Stimulated activated CD8-positive, alpha-beta memory T cell treated with anti-CD3 and anti-CD28 coated beads, Interleukin-2, amount 100 ng/mL, for 1 hour (primary cell): ENCODE data around the gene ARID5B.
"Not testable (repeated sequence)": the region's sequence is repeated elsewhere in the genome, so short reads cannot be mapped to it uniquely, and the experiment has no call there.

Source experiments
- DNase-seq, 2 donors: peaks; one replicate each; pipeline ENCODE4 v3.0.0-alpha.2; 2020; ENCODE audit warnings: low read depth in 2 of 2

ARID5B gene

GRCh38 chr10:61965703-61966395, 64.3 kb downstream of the ARID5B start:
- no peak for DNase-seq

- DNase-seq = no peak
These were observed 65.8 kb downstream of the ARID5B start for GRCh38 chr10:61967298-61967697.

DNA sequence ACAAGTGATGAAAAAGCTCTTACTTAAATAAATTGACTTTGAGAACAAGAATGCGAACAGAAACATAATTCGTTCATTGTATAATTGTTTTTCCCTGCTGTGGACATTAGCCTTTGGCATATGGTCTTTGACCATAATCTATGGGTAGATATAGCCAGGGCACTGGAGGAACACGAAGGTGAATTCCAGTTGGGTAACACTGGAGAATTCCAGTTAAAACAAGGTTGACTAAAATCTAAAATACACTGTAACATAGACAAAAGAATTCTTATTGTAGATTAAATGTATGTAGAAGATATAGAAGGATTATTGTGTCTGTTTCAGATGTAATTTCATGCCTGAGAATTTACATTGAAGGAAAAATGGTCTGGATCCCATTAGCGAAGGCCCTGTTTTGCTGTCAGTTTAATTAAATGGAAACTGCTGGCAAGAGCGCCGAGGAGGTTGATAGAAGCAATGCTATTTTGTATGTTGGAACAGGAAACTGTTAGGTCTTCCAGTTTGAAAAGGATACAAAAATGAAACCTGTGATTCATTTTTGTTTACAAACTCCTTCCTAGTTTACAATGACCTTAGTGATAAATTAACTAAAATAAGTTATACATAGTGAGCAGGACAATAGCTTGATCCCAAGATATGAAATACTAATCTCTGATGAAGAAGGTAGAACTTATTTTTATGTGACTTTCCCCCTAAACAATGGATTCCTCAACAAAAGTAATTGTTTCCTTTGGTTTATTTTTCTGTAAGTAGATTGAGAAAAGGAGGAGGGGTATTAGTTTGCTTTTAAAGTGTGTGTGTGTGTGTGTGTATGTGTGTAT, 68.9 kb downstream of the ARID5B start:
- no peak for DNase-seq

GRCh38 chr10:61971003-61971325, 69.5 kb downstream of the ARID5B start:
- no peak for DNase-seq

DNA sequence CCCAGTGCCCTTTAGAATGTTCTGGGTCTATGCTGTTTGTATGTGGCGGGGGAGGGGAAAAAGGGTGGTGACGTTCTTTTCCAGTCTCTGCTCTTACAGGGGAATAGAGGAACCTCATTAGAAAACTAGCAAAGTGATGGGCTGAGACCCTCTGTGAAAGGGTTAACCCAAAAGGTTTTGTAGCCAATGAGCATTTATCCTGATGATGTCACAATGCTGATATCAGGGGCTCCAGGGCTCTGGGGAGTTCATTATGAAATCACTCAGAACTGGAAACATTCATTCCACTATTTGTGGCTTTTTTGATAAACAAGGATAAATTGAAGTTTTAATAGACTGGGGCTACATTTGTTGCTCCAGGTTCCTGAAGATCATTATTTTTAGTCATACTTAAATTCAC, 71.7 kb downstream of the ARID5B start:
- no peak for DNase-seq

DNA sequence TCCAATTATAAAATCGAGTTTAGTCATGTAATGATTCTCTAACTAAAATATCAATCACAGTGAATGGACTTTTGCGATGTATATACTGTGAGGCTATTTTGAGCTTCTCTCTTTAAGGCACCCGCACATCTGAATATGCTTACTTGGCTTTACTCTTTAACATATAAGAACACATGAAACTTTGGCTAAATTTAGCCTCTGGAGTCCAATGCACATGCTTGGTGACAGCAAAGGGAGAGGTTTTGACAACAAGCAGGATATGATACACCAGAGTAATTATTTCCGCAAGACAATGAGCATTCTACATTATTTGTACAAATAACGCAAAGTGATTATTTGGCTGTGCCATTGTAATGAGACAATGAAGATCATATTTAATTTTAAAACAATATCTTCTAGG, 72.4 kb downstream of the ARID5B start:
- no peak for DNase-seq

DNA sequence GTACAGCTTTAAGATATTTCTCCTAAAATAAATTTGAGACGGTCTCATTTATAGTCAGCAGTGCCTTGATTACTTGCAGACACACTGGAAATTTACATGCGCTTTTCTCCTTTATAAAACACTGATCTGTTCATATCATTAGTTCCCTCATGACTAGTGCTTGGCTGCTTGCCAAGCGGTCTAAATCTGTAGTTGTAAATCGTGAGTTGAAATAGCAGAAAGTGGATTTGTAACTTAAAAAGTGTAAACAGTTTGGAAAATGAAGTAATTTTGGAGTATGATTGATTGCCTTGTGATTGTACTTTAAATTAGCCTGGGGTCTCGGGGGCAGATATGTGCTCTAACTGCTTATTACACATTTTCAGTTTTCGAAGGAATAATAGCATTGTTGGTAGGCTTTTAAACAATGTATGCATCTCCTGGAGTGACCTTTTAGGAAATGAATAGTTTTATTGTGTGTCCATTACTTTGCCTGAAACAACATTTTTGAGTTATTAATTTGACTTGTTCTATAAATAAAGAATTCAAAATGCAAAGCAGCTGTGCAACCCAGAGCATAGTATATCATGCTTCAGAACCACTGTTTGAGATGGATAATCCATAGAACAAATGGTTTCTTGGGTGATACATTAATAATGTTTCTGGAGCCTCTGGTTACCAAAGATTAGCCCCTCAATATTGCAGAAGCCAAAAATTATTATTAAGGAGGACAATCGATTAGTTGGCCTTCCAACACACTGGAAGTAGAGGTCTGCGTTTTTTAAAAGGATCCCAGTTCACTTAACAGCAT, 73.3 kb downstream of the ARID5B start:
- DNase-seq = no peak

DNA sequence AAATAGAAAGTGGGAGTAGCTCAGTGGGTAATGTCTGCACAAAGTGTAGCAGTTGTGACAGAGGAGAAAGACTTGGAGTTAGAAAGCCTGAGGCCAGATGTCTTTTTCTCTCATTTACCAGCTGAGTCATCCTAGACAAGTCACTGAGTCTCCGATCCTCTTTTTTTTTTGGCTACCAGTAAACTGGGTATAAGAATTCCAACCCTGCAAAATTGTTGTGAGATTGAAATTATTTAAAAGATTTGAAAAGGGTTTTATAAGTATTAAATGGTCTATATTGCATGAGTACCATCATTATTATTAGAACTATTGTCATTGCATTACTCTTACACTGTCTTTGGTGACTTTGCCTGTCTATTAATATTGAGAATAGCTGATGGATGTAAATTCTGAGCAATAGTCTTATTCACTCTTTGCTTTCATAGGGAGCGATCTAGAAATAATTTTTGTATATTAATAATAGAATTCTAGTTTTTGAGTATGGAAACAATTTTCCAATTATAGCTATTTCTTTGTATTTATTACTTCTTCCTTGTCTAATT, 74.0 kb downstream of the ARID5B start:
- no peak for DNase-seq

- DNase-seq = not testable (repeated sequence)
These were observed 75.6 kb downstream of the ARID5B start for GRCh38 chr10:61976951-61977721.

- DNase-seq = no peak
These were observed 77.5 kb downstream of the ARID5B start for GRCh38 chr10:61978965-61979364.

- DNase-seq = no peak
These were observed 80.0 kb downstream of the ARID5B start for GRCh38 chr10:61981460-61981859.

DNA sequence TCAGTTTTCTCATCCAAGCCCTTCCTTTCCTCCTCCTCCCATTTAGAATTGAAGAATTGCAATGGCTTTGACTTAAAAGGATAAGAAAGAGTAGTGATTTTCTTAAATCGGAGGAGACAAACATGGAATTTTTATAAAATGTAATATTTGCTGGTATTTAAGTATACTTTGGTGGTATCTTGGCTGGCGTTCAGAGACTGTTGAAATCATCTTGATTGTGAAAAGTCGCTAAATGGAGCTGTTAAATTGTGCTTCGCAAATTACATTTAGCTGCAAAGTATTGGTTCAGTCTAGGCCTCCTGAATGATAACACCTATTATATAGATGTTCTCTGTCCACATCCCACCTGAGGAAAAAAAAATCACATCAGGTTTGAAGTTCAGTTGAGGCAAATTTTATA, 81.8 kb downstream of the ARID5B start:
- no peak for DNase-seq

DNA sequence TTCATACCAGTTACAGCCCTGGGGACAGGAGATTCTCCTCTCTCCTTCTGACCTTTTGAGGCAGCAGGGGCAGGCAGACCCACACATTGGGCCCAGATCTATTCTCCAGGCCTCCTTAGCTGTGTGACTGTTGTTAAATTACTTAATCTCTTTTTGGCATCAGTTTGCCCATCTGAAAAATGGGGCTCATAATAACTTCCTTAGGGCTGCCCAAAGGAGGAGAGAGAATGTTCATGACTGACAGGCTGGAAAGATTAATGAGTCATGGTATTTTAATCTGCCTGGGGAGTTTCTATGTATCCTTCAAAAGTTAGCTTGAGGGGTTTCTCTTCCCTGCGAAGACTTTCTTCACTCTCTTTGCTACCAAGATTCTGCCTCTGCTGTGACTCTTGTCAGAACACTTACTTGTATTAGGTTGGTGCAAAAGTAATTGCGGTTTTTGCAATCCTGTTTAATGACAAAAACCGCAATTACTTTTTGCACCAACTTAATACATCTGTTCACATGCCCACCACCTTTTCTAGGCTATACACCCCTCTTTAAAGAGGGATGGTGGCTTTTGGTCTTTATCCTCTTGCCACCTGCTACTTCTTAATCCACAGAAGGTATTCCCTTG, 83.4 kb downstream of the ARID5B start:
- no peak for DNase-seq

DNA sequence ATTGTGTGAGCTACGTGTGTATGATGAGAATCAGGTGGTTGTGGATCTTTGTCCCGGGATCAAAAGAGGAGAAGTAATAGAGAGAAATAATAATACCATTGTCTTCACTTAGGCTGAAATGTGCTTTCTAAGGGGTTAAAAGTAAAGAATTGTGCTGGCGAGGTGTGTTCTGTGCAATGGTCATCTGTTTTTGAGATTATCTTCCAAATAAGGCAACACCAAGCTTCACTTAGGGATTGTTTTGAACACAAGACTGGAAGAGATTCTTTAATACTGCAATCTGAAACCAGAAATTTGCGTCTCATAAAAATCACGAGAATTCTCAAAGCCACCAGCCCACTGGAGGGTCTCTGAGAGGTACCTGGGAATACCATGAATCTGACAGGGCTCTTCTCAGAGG, 84.2 kb downstream of the ARID5B start:
- no peak for DNase-seq

GRCh38 chr10:61986382-61986781, 84.9 kb downstream of the ARID5B start:
- no peak for DNase-seq

GRCh38 chr10:61986788-61987492, 85.4 kb downstream of the ARID5B start:
- DNase-seq = no peak

- DNase-seq = no peak
These were observed 86.0 kb downstream of the ARID5B start for GRCh38 chr10:61987537-61987936.

- DNase-seq = no peak
These were observed 86.5 kb downstream of the ARID5B start for GRCh38 chr10:61987951-61988379.

- no peak for DNase-seq
These were observed 88.7 kb downstream of the ARID5B start for GRCh38 chr10:61989995-61990760.

- DNase-seq = no peak
These were observed 89.2 kb downstream of the ARID5B start for GRCh38 chr10:61990761-61991135.
